Activated T-cell treated with anti-CD3 and anti-CD28 coated beads for 48 hours (primary cell): Measurements from ENCODE around the gene CARNS1.

ENCODE experiments used
- DNase-seq: peaks from one replicate; pipeline ENCODE4 v3.0.0-alpha.2; 2020; ENCODE audit warnings: low read depth

Gene CARNS1

DNA sequence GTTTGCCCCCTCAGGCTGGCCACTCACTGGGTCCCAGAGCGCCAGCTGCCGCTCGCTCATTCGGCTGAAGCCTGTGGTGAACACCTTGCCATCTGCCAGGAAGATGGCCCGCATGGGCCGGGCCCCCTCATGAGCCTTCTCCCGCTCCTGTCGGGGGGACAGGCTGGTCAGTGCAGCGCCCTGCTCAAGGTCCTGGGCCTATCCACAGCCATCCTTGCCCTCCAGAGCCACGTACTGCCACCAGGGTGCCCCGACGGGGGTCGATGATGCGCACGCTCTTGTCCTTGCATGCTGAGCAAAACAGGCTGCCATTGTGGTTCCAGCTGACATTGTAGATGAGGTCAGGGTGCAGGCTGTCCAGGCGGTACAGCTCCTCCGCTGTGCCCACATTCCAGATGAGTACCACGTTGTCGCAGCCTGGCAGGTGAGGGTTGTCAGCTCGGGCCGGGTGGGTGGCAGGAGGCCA is 25.7 kb downstream of the CARNS1 start:
- no peak for DNase-seq

DNA sequence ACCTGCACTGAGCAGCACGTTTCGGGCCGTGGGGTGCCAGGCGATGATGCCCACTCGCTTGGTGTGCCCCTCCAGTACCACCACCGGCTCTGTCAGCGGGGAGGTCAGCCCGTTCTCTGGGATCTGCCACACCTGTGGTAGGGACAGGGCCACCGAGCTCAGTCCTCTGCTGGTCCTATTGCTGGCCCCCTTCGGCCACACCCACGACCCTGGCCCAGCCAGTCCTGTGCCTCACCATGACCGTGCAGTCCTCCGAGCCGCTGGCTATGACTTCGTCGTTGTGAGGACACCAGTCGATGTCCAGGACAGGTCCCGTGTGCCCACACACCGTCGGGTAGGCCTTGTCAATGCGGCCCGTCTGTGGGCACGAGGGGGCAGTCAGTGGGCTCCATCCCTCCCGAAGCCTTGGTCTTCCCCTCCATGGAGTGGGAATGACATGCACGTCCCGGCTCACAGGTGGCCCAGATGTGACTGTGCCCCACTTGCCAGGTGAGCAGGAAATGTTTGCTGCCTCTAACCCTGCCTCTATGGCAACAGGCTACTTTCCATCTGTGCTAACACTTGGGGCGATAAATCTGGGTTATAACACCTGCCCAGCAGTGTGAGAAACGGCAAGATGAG is 26.4 kb downstream of the CARNS1 start:
- no peak for DNase-seq

DNA sequence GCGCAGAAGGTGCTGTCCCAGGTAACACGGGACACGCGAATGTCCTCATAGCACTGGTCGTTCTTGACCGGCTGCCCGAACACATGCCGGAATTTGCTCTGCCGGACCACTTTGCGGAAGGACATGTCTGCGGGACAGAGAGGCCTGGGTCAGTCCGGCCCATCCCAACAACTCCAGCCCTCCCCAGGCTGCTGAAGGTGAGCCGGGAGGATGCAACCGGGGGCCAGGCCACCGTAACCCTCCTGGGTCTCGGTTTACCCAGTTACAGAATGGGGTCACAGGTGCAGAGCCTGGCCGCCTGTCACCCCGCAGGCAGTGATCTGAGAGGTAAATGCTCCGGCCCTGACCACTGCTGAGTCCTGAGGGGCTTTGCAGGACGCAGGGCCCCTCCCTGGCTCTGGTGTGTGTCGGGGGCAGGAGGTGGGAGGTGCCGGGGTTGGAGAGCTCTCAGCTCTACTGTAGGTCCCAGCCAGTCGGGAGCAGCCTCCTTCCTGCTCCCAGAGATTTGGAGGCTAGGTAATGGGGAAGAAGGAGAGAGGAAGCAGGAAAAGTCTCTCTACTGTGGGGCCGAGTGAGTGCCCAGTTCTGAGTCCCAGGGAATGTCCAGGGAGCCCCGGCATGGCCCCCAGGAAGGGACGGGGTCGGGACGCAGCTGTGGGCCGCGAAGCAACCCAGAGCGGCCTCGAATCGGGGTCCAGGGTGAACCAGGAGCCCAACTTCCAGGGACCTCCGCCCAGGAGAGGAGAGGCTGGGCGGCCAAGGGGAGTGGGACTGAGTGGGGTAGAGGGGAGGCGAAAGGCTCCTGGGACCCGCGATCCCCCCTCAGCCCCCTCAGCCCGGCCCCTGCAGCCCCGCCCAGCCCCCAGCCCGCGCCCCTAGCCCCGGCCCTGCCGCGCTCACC is 27.3 kb downstream of the CARNS1 start:
- no peak for DNase-seq

DNA sequence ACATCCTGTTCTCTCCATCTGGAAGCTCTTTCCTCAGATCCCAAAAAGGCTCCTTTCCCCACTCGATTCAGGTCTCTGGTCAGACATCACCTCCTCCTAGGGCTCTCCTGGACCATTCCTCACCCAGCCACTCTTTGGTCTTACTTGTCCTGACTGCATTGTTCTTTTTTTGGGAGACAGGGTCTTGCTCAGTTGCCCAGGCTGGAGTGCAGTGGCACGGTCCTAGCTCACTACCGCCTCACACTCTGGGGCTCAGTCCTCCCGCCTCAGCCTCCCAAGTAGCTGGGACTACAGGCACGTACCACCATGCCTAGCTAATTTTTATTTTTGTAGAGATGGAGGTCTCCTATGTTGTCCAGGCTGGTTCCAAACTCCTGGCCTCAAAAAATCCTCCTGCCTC is 30.0 kb downstream of the CARNS1 start:
- DNase-seq: no peak

DNA sequence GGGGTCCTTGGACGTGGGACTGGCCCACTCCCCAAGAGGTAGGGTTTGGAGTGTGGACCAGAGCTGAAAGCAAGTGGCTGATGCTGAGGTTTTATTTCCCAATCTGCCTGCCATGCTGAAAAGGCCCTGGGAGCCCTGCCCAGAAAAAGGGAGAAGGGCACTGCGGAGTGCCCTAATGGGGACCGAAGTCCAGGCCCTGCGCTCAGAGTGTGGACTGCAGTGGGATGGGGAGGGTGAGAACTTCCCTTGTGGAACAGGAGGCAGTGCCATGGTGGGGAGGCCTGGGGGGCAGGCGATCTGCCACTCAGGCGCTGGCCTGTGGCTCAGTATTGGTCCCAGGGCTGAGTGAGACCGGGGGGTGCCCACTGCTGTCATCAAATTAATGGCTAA is 32.7 kb downstream of the CARNS1 start:
- no peak for DNase-seq

DNA sequence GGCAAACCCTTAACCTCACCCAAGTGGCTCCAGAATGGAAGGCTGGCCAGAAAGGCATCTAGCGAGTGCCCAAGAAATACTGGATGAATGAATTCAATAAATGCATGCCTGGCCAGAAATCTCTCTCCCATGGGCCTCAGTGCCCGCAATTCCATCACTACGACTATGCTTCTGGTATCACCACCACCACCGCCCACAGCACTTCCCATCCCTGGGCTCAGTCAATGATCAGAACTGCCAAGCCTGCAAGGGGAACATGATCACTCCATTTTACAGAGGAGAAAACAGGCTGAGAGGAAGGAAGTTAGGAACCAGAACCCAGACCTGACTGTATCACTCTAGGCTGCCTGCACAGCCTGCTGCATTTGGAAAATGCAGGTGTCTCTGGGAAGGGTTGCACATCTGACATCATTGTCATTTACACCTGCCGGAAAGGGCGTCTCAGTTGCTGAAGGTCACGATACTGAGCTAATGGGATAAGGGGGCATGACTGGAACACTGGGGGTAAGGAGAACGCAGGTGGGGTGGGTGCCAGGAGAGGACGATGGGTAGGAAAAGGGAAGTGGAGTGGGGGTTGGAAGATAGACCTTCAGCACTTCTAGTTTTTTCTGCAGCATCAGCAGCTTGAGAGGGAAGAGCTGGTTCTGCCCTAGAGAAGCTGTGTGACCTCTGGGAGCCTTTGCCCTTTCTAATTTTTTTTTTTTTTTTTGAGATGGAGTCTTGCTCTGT is 33.8 kb downstream of the CARNS1 start:
- DNase-seq: no peak

DNA sequence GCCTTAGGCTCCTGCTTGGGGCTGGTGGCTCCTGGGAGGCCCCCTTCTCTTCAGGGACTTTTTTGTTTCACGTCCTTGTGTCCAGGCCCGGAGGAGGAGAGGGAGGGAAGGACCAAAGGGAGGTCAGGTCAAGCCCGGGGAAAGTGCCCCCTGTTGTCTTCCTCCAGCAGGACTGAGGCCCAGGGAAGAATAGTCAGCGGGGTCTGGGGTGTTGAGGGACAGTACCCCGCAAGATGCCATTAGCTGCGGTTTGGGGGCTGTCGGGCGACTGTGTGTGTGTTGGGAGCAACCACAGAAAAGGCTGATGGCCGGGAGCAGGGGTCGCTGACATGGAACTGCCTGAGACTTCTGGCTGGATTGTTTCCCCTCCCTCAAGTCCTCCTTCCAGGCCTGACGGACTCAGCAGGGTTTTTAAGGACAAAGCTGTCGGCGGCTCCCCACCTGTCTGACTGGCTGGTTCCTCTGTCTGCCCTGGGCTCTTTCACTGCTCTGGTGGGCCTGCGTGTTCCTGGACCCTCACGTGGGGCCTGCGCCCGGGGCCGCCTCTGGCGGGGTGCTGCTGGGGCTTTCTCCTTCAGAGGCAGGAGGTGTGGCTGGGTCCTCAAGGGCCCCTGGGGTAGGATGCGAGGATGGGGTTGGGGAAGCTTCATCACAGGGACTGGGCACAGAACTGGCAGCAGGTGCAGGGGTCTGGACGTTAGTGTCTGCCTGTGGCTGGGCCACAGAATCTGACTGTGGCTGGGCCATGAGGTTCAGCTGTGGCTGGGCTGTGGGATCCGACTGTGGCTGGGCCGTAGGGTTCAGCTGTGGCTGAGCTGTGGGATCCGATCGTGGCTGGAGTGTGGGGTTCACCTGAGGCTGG is 35.5 kb downstream of the CARNS1 start:
- no peak for DNase-seq

DNA sequence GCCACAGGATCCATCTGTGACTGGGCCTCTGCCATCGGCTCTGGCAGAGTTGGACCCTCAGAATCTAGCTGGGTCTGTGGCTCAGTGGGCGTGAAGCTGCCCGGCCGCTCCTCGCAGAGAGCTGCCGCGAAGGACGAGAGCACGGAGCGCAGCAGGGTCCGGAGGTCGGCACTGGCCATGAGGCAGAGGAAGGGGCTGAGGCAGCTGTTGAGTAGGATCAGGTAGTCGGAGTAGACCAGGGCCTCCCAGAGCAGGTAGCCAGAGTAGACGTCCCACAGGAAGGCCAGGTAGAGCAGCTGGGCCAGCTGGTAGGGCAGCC is 36.1 kb downstream of the CARNS1 start:
- no peak for DNase-seq

DNA sequence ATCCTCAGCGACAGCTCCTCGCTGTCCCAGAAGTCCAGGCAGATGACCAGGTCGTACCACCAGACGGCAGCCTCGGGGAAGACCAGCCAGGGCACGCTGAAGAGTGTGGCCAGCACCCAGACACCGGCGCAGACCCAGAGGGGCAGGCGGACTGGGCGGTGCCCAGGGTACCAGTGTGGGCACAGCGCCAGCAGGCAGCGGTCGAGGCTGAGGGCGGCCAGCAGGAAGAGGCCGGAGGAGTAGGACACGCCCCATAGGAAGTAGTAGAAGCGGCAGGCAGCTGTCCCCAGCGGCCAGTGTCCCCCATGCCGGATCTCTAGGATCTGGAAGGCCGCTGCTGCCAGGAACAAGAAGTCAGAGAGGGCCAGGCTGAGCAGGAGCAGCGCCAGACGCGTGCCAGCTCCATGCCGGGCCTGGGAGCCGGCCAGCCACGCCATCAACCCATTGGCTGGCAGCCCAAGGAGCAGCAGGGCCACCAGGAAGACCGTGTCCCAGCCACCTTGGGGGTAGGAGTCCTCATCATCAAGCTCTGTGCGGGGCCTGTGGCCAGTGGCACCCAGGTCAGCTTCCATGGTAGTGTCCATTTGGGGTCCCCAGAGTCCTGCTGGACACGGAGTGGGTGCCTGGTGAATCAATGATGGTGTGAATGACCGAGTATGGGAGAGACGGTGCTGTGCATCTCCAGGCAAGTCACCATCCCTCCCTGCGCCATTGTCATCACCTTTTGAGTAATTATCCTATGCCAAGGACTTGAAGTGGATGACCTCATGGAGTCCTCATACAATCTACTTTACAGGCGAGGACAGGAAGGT is 36.9 kb downstream of the CARNS1 start, which contains the start of gene GPR152:
Gene GPR152 (minus strand): TSS at position 589 of the 812 bp plus-strand sequence. CDS start 5 bp downstream, at position 584.
- no peak for DNase-seq

DNA sequence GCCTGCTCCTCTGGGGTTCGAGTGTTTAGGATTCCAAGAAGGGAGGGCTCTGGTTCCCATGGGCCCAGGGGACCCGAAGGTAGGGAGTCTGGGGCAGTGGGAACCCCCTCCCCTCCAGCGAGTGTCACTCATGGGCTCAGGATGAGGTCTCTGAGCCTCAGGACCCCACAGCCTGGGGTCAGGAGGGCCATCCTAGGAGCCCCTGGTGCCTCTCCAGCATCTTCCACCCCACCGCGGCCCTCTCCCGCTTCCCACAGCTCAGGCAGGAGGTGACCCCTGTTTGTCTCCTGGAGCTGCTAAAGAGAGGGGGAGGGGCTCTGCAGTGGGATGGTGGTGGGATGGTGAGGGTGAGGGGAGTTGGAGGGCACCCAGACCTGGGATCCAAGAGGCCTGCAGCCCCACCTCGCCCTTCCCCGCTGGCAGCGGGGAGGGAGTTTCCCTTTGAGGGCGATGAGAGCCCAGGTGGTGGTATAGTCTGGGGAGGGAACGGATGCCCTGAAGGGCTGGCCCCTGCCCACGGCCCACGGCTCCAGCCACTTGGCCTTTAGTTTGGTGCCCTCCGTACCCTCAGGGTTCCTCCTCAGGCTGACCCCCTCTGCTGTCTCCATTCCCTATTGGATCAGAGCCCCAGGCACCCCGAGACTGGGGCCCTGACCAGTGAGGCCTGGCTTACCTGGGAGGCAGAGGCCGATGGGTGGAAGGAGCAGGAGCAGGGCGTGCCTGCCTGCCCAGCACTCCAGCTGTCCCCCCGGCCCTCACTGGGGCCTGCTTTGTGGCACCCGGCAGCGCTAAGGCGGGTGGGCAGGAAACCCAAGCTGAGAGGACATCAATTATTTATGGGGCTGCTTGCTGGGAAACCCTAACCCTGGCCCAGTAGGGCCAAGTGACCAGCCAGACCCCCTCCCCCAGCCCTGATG is 38.6 kb downstream of the CARNS1 start:
- no peak for DNase-seq

DNA sequence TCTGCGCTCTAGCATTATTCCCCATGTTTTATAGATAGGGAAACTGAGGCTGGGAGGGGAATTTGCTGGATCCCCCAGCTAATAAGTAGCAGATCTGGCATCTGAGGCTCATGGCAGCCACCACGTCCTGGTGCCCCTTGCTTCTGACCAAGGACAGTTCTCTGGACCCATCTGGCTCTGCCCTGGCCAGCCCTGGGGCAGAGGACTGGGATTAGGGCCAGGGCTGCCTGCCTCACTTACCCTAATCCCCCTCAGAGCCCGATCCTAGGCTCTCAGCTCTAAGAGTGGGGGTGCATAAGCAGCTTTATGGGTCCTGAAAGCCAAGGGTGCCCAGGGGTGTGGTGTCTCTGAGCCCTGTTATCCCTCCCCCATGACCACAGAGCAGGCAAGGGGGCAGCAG is 39.6 kb downstream of the CARNS1 start, which contains the start of gene CABP4:
Gene CABP4 (plus strand): TSS at position 301 of the 400 bp plus-strand sequence. CDS start 70 bp downstream, at position 371.
- no peak for DNase-seq

DNA sequence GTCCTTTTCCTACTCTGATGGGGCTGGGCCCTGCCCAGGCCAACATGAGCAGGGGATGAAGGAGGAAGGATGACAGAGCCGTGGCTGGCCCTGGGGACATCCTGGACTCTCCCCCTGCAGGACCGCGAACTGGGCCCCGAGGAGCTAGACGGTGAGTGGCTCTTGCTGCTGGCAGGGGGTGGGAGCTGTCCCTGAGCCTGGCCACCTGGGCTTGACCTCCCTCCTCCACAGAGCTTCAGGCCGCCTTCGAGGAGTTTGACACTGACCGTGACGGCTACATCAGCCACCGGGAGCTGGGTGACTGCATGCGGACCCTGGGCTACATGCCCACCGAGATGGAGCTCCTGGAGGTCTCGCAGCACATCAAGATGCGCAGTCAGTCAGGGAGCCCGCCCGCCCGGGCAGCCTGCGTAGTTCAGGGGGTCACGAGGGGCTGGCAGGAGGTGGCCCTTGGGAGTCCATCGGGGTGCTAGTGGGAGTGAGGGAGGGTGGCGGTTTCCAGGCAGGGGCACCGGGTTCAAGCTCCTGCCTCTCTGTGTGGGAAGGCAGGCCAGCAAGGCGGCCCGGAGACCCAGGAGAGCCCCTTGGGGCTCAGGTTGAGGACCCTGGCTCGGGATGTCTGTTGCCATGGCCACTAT is 40.7 kb downstream of the CARNS1 start:
- no peak for DNase-seq

DNA sequence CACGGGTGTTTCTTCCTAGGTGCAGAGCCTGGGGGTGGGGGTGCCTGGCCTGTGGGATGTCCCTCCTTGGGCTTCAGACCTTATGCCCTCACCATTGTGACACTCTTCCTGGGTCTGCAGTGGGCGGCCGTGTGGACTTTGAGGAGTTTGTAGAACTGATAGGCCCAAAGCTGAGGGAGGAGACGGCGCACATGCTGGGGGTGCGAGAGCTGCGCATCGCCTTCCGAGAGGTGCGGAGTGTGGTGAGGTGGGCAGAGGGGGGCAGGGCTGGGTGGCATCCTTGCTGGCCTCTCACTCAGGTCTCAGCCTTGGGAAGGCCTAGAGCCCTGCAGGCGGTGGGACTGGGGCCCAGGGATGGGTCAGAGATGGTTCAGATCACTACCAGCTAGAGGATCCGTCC is 42.0 kb downstream of the CARNS1 start:
- no peak for DNase-seq

DNA sequence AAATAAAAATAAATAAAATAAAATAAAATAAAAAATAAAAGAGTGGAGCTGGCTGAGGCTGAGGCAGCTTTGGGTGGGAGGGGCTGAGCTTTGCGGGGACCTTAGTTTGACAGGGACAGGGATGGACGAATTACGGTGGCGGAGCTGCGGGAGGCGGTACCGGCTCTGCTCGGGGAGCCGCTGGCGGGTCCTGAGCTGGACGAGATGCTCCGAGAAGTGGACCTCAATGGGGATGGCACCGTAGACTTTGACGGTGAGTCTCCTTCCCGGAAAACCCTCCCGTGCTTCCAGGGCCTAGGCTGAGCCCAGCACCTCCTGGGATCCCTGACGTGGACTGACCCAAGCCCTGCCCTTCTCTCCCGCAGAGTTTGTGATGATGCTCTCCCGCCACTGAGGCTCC is 42.8 kb downstream of the CARNS1 start:
- DNase-seq: no peak

DNA sequence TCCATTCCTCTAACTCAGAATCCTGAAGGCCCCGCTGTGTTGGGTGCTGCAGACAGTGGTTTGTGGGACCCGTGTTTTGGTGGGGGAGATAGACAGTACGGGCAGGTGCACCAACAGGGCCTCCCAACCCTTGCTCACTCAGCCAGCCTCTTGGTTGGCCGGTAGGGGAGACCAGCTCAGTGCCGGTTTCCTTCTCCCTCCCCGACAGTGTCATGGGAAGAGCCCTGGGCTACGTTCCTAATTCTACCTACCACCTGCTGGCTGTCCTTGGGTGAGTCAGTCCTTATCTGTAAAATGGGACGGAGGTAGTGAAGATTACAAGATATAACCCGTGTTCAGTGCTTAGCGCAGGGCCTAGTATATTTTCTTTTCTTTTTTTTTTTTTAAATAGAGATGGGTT is 47.7 kb downstream of the CARNS1 start:
- DNase-seq: no peak

DNA sequence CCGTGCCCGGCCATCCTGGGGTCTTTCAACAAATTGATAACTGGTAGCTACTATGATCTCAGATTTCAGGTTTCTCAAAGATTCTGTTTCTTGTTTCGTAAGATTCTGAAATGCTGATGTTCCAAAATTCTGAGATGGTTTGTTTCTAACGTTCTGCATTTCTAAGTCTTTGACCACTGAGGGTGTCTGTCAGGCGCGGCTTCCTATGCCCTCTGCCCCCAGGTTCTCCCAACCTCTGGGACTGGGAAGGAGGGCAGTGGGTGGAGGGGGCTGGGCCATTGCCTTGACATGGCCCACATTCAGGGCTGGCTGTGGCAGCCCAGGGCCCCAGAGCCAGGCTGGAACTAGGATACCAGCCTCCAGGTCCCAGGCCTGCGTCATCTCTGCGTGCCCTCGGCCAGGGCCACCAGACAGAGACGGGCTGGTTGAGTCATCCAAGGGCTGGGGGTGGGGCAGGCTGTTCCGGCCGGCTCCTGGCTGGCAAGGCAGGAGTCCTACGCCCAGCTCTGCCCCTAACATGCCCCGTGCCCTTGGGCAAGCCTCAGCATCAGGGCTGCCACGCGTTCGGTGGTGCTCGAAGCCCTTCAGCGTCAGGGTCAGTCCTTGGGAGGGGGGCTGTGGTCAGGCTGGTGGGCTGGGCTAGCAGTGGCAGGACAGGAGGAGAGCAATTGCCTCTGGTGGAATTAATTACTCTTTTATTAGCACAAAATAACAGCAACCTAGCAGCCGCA is 48.4 kb downstream of the CARNS1 start:
- no peak for DNase-seq

DNA sequence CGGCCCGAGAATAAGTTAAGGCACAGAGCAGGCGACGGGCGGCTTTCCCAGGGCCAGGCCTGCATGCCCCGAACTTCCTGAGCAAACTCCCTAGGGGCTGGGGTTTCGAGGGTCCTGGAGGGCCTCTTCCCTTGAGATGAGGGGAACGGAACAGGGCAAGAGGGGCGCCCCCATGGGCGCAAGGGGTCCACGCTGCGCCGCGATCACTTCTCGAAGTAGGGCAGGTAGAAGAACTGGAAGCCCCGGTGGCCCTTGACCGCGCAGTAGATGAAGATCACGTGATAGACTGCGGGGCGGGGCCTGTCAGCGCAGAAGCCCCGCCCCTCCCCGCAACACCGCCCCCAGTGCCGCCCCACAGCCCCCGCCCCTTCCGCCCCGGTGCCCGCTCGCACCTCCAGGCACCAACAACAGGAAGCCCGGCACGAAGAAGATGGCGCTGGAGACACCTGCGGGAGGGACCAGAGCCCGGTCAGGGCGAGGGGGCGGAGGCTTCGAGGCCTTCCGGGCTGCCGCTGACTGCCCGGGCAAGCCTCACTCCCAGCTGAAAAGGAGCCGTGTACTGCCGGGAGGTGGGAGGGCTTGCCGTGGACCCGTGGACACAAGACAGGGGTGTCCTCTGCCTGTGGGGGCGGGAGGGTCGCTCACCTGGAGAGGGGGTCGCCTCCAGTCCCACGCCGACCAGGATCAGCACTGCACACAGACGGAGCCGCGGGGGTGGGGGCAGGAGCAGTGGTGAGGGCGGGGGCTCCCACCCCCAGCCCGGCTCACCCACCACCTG is 49.1 kb downstream of the CARNS1 start:
- DNase-seq: peak; percentile 90

DNA sequence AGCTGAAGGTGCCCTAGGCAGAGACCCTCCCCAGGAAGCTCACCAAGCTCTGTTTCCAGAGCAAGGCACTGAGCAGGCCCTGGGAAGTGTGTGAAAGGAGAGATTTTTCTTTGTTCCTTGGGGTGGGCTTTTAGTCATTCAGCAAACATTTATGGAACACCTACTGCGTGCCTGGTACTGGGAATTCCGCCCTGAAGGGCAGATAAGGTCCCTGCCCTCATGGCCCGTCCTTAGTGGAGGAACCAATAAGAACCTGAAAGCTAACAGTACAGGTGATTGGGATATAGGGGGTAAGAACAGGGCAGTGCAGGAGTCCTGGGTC is 49.7 kb downstream of the CARNS1 start:
- DNase-seq: no peak
